K562 (cell line): Measurements from ENCODE around the gene MRPL30. TPM values are rescaled to one million over a fixed set of nuclear protein-coding genes. Genes with fewer than 3 reads are reported as not detected.

Experiments
- ETS1 ChIP-seq: conservative IDR thresholded peaks from 2 replicates; pipeline ENCODE4 v1.6.1; 2011; ENCODE audit warnings: low read depth, mild to moderate bottlenecking, low read length; ENCODE audit not compliant: control insufficient read depth
- FUS ChIP-seq: fragments of 200-400 bp; formaldehyde crosslinking; optimal IDR thresholded peaks from 2 replicates; pipeline ENCODE3; 2017; ENCODE audit warnings: low read depth, low read length
- GTF2F1 ChIP-seq: IDR thresholded peaks from 2 replicates; pipeline ENCODE4 v1.6.1; 2011; ENCODE audit warnings: low read depth, low read length, improper control_type of control experiment
- KDM1A ChIP-seq, 2 experiments: fragments of 450-650 bp; IDR thresholded peaks; 2 replicates each; pipeline ENCODE4 v1.6.1; 2016; ENCODE audit warnings: mild to moderate bottlenecking in 2 of 2
- KDM2B ChIP-seq: fragments of 250-450 bp; sonication (Bioruptor Pico); IDR thresholded peaks from 2 replicates; pipeline ENCODE4 v1.8.0; 2021; ENCODE audit warnings: mild to moderate bottlenecking, moderate library complexity
- MNT ChIP-seq, 2 experiments: fragments of 450-650 bp; conservative IDR thresholded peaks; 2 replicates each; pipeline ENCODE4 v1.6.1; 2017; ENCODE audit warnings: mild to moderate bottlenecking in 2 of 2, moderate library complexity in 2 of 2
- NFRKB ChIP-seq: fragments of 450-650 bp; IDR thresholded peaks from 2 replicates; pipeline ENCODE4 v1.6.1; 2016; ENCODE audit warnings: low read depth
- SNAPC5 ChIP-seq: fragments of 250-450 bp; sonication (Bioruptor Pico); IDR thresholded peaks from 2 replicates; pipeline ENCODE4 v1.8.0; 2021; ENCODE audit warnings: moderate library complexity, mild to moderate bottlenecking, inconsistent platforms
- THRA ChIP-seq: fragments of 450-650 bp; IDR thresholded peaks from 2 replicates; pipeline ENCODE4 v1.6.1; 2017; ENCODE audit warnings: mild to moderate bottlenecking, moderate library complexity
- XRCC3 ChIP-seq: fragments of 450-650 bp; IDR thresholded peaks from 2 replicates; pipeline ENCODE4 v1.6.1; 2017; ENCODE audit warnings: mild to moderate bottlenecking, moderate library complexity
- XRCC5 ChIP-seq: fragments of 200-400 bp; formaldehyde crosslinking; IDR thresholded peaks from 2 replicates; pipeline ENCODE4 v1.6.1; 2017; ENCODE audit warnings: low read depth, mild to moderate bottlenecking, low read length
- ZBTB26 ChIP-seq: fragments of 450-650 bp; formaldehyde crosslinking; IDR thresholded peaks from 2 replicates; pipeline ENCODE4 v1.4.0; 2022; ENCODE audit warnings: missing genetic modification characterization
- polyA plus RNA-seq, 8 experiments: library from polyadenylated mRNA; depleted of rRNA in 4 of 8; stranded (reverse) in 5 of 8; unstranded in 3 of 8; fragments of >200 nt; fragmentation: Nextera tagmentation in 2 of 8; fragmentation: Illumina TruSeq in 1 of 8; extraction: Ambion mirVana in 2 of 8; extraction: Trizol in 1 of 8; gene quantifications; 2 replicates each; pipeline versions ENCODE4 v1.2.1 to v1.2.3, GENCODE V29; 2011 to 2014; ENCODE audit warnings: inconsistent platforms in 1 of 8, missing spikeins in 1 of 8
- total RNA-seq, 7 experiments: library from RNA; depleted of rRNA in 6 of 7; stranded (reverse); fragments of >200 nt in 6 of 7; fragmentation: Illumina TruSeq in 2 of 7; extraction: Trizol in 2 of 7; gene quantifications; 2 replicates each; pipeline versions ENCODE4 v1.2.1 to v1.2.3, GENCODE V29; 2011 to 2021; ENCODE audit warnings: low replicate concordance in 1 of 7
- TF ChIP-seq, protein P1 (sequence below), 3 experiments: fragments of 200-800 bp in 1 of 3; fragments of 250-450 bp in 1 of 3; fragments of 450-650 bp in 1 of 3; sonication (Bioruptor Pico) in 1 of 3; sonication (Bioruptor generic) in 1 of 3; formaldehyde crosslinking in 1 of 3; IDR thresholded peaks; 2 replicates each; pipeline versions ENCODE4 v1.6.1 to v1.8.0; 2016 to 2022; ENCODE audit warnings: mild to moderate bottlenecking in 2 of 3, missing genetic modification characterization in 2 of 3, missing compliant biosample characterization in 1 of 3, moderate library complexity in 1 of 3
- TF ChIP-seq, protein P2 (sequence below): fragments of 450-650 bp; IDR thresholded peaks from 2 replicates; pipeline ENCODE4 v1.6.1; 2016; ENCODE audit warnings: mild to moderate bottlenecking

Gene MRPL30
- total and polyA plus RNA-seq, 9 of the 15 experiments (the other 6 are each of a cell fraction or from before 2014, with no cell fraction given), result 63.3 to 130 (median 87.0) TPM

- TF ChIP-seq MNT (conservative IDR thresholded peaks at IDR 0.05), result peak; percentile 94 to 97
- TF ChIP-seq NFRKB, result peak; percentile 62; the same call in 1 of the 2 replicates
- no peak for TF ChIP-seq FUS
- TF ChIP-seq, protein P1, sequence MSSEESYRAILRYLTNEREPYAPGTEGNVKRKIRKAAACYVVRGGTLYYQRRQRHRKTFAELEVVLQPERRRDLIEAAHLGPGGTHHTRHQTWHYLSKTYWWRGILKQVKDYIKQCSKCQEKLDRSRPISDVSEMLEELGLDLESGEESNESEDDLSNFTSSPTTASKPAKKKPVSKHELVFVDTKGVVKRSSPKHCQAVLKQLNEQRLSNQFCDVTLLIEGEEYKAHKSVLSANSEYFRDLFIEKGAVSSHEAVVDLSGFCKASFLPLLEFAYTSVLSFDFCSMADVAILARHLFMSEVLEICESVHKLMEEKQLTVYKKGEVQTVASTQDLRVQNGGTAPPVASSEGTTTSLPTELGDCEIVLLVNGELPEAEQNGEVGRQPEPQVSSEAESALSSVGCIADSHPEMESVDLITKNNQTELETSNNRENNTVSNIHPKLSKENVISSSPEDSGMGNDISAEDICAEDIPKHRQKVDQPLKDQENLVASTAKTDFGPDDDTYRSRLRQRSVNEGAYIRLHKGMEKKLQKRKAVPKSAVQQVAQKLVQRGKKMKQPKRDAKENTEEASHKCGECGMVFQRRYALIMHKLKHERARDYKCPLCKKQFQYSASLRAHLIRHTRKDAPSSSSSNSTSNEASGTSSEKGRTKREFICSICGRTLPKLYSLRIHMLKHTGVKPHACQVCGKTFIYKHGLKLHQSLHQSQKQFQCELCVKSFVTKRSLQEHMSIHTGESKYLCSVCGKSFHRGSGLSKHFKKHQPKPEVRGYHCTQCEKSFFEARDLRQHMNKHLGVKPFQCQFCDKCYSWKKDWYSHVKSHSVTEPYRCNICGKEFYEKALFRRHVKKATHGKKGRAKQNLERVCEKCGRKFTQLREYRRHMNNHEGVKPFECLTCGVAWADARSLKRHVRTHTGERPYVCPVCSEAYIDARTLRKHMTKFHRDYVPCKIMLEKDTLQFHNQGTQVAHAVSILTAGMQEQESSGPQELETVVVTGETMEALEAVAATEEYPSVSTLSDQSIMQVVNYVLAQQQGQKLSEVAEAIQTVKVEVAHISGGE (CRISPR knock-in tag; IDR thresholded peaks at IDR 0.05), result peak; percentile 45 to 93 (median 61); a peak in 4 of 6 replicates
- TF ChIP-seq XRCC5, result no peak; the same call in 1 of the 2 replicates
- TF ChIP-seq XRCC3, result no peak
- TF ChIP-seq KDM2B (CRISPR knock-in tag), result no peak
- no peak for TF ChIP-seq SNAPC5 (CRISPR knock-in tag)
- TF ChIP-seq GTF2F1, result no peak
- no peak for TF ChIP-seq THRA
- TF ChIP-seq, protein P2, sequence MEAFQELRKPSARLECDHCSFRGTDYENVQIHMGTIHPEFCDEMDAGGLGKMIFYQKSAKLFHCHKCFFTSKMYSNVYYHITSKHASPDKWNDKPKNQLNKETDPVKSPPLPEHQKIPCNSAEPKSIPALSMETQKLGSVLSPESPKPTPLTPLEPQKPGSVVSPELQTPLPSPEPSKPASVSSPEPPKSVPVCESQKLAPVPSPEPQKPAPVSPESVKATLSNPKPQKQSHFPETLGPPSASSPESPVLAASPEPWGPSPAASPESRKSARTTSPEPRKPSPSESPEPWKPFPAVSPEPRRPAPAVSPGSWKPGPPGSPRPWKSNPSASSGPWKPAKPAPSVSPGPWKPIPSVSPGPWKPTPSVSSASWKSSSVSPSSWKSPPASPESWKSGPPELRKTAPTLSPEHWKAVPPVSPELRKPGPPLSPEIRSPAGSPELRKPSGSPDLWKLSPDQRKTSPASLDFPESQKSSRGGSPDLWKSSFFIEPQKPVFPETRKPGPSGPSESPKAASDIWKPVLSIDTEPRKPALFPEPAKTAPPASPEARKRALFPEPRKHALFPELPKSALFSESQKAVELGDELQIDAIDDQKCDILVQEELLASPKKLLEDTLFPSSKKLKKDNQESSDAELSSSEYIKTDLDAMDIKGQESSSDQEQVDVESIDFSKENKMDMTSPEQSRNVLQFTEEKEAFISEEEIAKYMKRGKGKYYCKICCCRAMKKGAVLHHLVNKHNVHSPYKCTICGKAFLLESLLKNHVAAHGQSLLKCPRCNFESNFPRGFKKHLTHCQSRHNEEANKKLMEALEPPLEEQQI, result no peak
- TF ChIP-seq ZBTB26 (CRISPR knock-in tag), result no peak
- peak; percentile 47; the same call in 1 of the 2 replicates for TF ChIP-seq ETS1
- peak in 1 of 2 experiments; percentile 29; a peak in 1 of 4 replicates for TF ChIP-seq KDM1A (IDR thresholded peaks at IDR 0.05)
These were observed 26.1 kb upstream of the MRPL30 start, which contains the start of the genes LIPT1 and TSGA10 (continued) for GRCh38 chr2:99154643-99155536.
